Measurements from ENCODE around the gene PRXL2A.

PRXL2A gene

GRCh38 chr10:80462299-80462980 is 54.1 kb downstream of the PRXL2A start:
- H3K27ac ChIP-seq (ENCODE audit: low read depth, low read length) = peak overlapping the region; percentile 47
- H3K27me3 ChIP-seq (ENCODE audit: insufficient read depth, low read length) = no peaks in the 10 kb centered on the region
- peaks cover 90% of the 10 kb centered on the region for H3K79me2 ChIP-seq (ENCODE audit: control insufficient read depth, insufficient read depth, low read length, unreplicated experiment)
- no peaks in the 10 kb centered on the region for H3K36me3 ChIP-seq (ENCODE audit: insufficient read depth, low read length)
- H3K4me3 ChIP-seq (ENCODE audit: low read depth, low read length) = peak overlapping the region; percentile 45
- peaks cover 77% of the 10 kb centered on the region for H3K4me1 ChIP-seq (ENCODE audit: control insufficient read depth, insufficient read depth, low read length, unreplicated experiment)
- no peak overlapping the region for H2AFZ ChIP-seq (ENCODE audit: low read length, unreplicated experiment)

DNA sequence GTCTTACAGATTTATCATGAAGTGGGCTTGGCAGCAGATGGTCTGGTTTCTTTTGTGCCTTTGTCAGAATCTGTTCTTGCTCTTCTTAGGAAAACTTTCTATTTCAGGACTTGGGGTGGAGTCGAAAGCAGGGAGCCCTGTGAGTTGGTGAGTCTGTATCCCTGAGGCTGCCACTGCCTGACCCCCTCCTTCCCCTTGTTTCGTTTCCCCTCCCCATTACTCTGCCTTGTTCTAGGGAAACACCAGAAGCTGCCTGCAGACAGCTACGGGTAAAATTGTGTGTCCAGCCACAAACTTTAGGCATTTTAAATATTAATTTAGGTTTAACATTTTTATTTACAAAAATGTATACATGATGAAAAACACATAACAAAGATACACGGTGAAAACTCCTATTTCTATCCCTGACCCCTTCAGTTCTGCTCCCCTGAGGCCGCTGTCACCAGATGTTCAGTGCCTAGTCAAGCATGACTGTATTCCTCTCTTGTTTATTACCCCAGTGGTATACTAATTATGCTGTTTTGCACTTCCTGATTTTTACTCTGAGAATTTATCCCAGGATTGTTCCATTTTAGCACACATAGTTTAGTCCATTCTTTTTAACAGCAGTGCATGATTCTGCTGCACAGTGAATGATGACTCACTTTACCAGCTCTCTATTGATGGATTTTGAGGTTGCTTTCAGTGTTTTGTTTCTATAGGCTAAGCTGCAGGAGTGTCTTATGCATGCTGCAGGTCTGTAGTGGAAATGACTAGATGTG is 54.8 kb downstream of the PRXL2A start:
- Histone ChIP-seq H3K4me1 (ENCODE audit: control insufficient read depth, insufficient read depth, low read length, unreplicated experiment) (peaks cover 83% of the 10 kb centered on the region), H3K27ac (ENCODE audit: low read depth, low read length) (peak overlapping the region; percentile 47), H3K36me3 (ENCODE audit: insufficient read depth, low read length) (no peaks in the 10 kb centered on the region), H3K27me3 (ENCODE audit: insufficient read depth, low read length) (no peaks in the 10 kb centered on the region), H3K4me3 (ENCODE audit: low read depth, low read length) (peak overlapping the region; percentile 45), H3K79me2 (ENCODE audit: control insufficient read depth, insufficient read depth, low read length, unreplicated experiment) (peaks cover 90% of the 10 kb centered on the region), H2AFZ (ENCODE audit: low read length, unreplicated experiment) (no peak overlapping the region)

GRCh38 chr10:80463868-80464267 is 55.5 kb downstream of the PRXL2A start:
- H3K36me3 ChIP-seq (ENCODE audit: insufficient read depth, low read length) = no peaks in the 10 kb centered on the region
- H3K27ac ChIP-seq (ENCODE audit: low read depth, low read length) = no peak overlapping the region
- peaks cover 84% of the 10 kb centered on the region for H3K79me2 ChIP-seq (ENCODE audit: control insufficient read depth, insufficient read depth, low read length, unreplicated experiment)
- H2AFZ ChIP-seq (ENCODE audit: low read length, unreplicated experiment) = no peak overlapping the region
- peaks cover 77% of the 10 kb centered on the region for H3K4me1 ChIP-seq (ENCODE audit: control insufficient read depth, insufficient read depth, low read length, unreplicated experiment)
- H3K4me3 ChIP-seq (ENCODE audit: low read depth, low read length) = no peak overlapping the region
- no peaks in the 10 kb centered on the region for H3K27me3 ChIP-seq (ENCODE audit: insufficient read depth, low read length)

DNA sequence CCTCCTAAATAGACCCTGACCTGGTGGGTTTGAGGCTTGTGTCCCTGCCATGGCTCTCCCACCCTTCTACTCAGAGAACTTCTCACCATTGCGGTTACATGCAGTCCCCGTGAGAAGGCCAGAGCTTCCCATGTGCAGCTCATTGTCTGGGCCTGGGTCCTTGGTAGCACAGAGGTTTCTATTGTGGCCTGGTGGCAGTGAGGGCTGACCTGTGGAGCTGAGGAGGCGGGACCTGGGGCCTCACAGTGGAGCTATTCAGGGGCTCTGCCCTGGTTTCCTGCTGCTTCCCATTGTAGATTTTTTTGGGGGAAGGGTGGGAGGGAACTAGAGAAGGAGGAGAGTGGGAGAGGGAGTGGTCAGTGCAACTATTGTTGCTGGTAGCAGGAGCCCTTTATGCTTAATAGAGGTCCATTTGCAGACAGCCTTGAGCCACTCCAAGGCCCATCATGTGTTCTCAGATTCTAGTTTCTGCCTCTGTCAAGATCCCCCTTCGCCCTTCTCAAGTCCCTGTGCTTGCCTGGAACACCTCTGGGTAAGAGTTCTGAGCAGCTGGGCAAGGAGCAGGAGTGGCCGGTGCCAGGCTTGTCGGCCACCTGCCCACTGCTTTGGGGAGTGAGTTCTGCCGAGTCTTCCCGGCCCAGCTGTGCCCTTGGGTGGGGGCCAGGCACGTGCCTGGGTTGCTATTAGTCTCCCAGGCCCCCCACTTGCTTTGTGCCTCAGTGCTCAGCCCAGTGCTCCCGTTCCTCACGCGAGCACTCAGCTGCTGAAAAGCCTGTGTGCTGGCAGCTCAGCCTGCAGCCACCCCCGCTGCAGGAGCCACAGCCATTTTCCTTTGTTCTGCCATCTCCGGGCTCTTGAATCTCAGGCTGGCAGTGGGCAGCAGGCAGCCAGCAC is 56.5 kb downstream of the PRXL2A start:
- Histone ChIP-seq H3K36me3 (ENCODE audit: insufficient read depth, low read length) (no peaks in the 10 kb centered on the region), H3K27ac (ENCODE audit: low read depth, low read length) (no peak overlapping the region), H3K4me3 (ENCODE audit: low read depth, low read length) (no peak overlapping the region), H3K4me1 (ENCODE audit: control insufficient read depth, insufficient read depth, low read length, unreplicated experiment) (peaks cover 68% of the 10 kb centered on the region), H3K79me2 (ENCODE audit: control insufficient read depth, insufficient read depth, low read length, unreplicated experiment) (peaks cover 76% of the 10 kb centered on the region), H3K27me3 (ENCODE audit: insufficient read depth, low read length) (no peaks in the 10 kb centered on the region), H2AFZ (ENCODE audit: low read length, unreplicated experiment) (no peak overlapping the region)

DNA sequence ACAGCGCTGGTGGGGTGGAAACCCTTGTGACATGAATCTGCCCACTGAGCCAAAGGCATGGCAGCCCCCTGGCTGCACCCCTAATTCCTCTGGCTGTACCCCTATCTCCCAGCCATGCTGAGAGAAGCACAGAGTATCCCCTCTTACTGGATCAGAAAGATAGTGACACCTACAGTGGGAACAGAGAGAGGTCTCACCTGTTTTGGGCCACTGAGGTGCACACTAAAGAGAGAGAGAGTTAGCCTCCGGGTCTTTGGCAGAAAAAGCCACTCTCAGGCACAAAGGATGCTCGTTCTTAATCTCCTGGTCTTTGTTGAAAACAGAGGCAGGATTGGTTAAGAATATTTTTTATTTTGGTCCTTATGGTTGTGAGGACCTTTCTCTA is 57.1 kb downstream of the PRXL2A start:
- Histone ChIP-seq H3K27ac (ENCODE audit: low read depth, low read length) (no peak overlapping the region), H2AFZ (ENCODE audit: low read length, unreplicated experiment) (no peak overlapping the region), H3K4me3 (ENCODE audit: low read depth, low read length) (no peak overlapping the region), H3K36me3 (ENCODE audit: insufficient read depth, low read length) (no peaks in the 10 kb centered on the region), H3K27me3 (ENCODE audit: insufficient read depth, low read length) (no peaks in the 10 kb centered on the region), H3K79me2 (ENCODE audit: control insufficient read depth, insufficient read depth, low read length, unreplicated experiment) (peaks cover 74% of the 10 kb centered on the region), H3K4me1 (ENCODE audit: control insufficient read depth, insufficient read depth, low read length, unreplicated experiment) (peaks cover 62% of the 10 kb centered on the region)

- H3K4me3 ChIP-seq (ENCODE audit: low read depth, low read length) = no peak overlapping the region
- H3K27ac ChIP-seq (ENCODE audit: low read depth, low read length) = no peak overlapping the region
- H3K4me1 ChIP-seq (ENCODE audit: control insufficient read depth, insufficient read depth, low read length, unreplicated experiment) = peaks cover 57% of the 10 kb centered on the region
- peaks cover 72% of the 10 kb centered on the region for H3K79me2 ChIP-seq (ENCODE audit: control insufficient read depth, insufficient read depth, low read length, unreplicated experiment)
- no peaks in the 10 kb centered on the region for H3K27me3 ChIP-seq (ENCODE audit: insufficient read depth, low read length)
- H2AFZ ChIP-seq (ENCODE audit: low read length, unreplicated experiment) = no peak overlapping the region
- H3K36me3 ChIP-seq (ENCODE audit: insufficient read depth, low read length) = no peaks in the 10 kb centered on the region
Measured at GRCh38 chr10:80465839-80466590, 57.7 kb downstream of the PRXL2A start.

- Histone ChIP-seq H2AFZ (ENCODE audit: low read length, unreplicated experiment) (no peak overlapping the region), H3K79me2 (ENCODE audit: control insufficient read depth, insufficient read depth, low read length, unreplicated experiment) (peaks cover 64% of the 10 kb centered on the region), H3K27me3 (ENCODE audit: insufficient read depth, low read length) (no peaks in the 10 kb centered on the region), H3K36me3 (ENCODE audit: insufficient read depth, low read length) (no peaks in the 10 kb centered on the region), H3K27ac (ENCODE audit: low read depth, low read length) (no peak overlapping the region), H3K4me3 (ENCODE audit: low read depth, low read length) (no peak overlapping the region), H3K4me1 (ENCODE audit: control insufficient read depth, insufficient read depth, low read length, unreplicated experiment) (peaks cover 57% of the 10 kb centered on the region)
Measured at GRCh38 chr10:80466724-80467326, 58.5 kb downstream of the PRXL2A start.

DNA sequence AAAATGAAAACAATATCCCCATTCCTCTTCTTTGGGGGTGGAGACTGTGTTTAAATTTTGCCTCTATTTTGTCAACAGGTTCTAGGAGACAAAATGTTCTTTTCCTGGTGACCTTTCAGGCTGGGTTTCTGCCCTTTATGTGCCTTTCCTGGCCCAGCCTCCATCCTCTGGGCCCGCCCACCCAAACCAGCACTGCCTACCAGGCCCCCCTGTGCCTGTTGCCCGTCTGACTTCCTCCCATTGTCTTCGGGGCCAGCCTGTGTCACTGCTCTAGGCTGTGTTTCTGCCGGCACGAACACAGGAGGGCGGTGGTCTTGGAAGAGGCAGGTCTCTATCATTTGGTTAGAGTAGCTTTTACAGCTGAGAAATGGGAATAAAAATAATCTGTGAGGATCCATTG is 59.7 kb downstream of the PRXL2A start:
- Histone ChIP-seq H3K79me2 (ENCODE audit: control insufficient read depth, insufficient read depth, low read length, unreplicated experiment) (peaks cover 58% of the 10 kb centered on the region), H3K4me1 (ENCODE audit: control insufficient read depth, insufficient read depth, low read length, unreplicated experiment) (peaks cover 56% of the 10 kb centered on the region), H3K27me3 (ENCODE audit: insufficient read depth, low read length) (no peaks in the 10 kb centered on the region), H2AFZ (ENCODE audit: low read length, unreplicated experiment) (no peak overlapping the region), H3K4me3 (ENCODE audit: low read depth, low read length) (no peak overlapping the region), H3K36me3 (ENCODE audit: insufficient read depth, low read length) (no peaks in the 10 kb centered on the region), H3K27ac (ENCODE audit: low read depth, low read length) (no peak overlapping the region)

GRCh38 chr10:80468806-80469421 is 60.6 kb downstream of the PRXL2A start:
- no peak overlapping the region for H2AFZ ChIP-seq (ENCODE audit: low read length, unreplicated experiment)
- H3K36me3 ChIP-seq (ENCODE audit: insufficient read depth, low read length) = no peaks in the 10 kb centered on the region
- H3K79me2 ChIP-seq (ENCODE audit: control insufficient read depth, insufficient read depth, low read length, unreplicated experiment) = peaks cover 54% of the 10 kb centered on the region
- H3K27ac ChIP-seq (ENCODE audit: low read depth, low read length) = no peak overlapping the region
- H3K4me3 ChIP-seq (ENCODE audit: low read depth, low read length) = no peak overlapping the region
- peaks cover 56% of the 10 kb centered on the region for H3K4me1 ChIP-seq (ENCODE audit: control insufficient read depth, insufficient read depth, low read length, unreplicated experiment)
- H3K27me3 ChIP-seq (ENCODE audit: insufficient read depth, low read length) = no peaks in the 10 kb centered on the region
